Gastrocnemius medialis (tissue), 4 donors: ENCODE data around the gene DEFB128. TPM values are rescaled to one million over a fixed set of nuclear protein-coding genes. Genes with fewer than 3 reads are reported as not detected.

Experiments used
- ATAC-seq, 2 donors: fragments of 150-250 bp; one replicate each; pipeline ENCODE4 v1.9.1; 2016
- DNase-seq, 2 donors: peaks; one replicate each; pipeline ENCODE4 v3.0.0-alpha.2; 2019
- H3K27ac ChIP-seq, 4 donors: fragments of 200-600 bp; sonication (generic); 1 replicate in 1 of 4; 2 replicates in 3 of 4; pipeline ENCODE4 v1.5.1; 2016 to 2018; ENCODE audit warnings: mild to moderate bottlenecking in 2 of 4, moderate library complexity in 1 of 4
- H3K27me3 ChIP-seq, 3 donors: fragments of 200-600 bp; sonication (generic) in 2 of 3; 1 replicate in 1 of 3; 2 replicates in 2 of 3; pipeline versions ENCODE4 v1.5.1 to v1.6.0; 2016 to 2019; ENCODE audit warnings: mild to moderate bottlenecking in 1 of 3, moderate library complexity in 1 of 3
- H3K36me3 ChIP-seq, 2 donors: fragments of 200-600 bp; sonication (generic) in 1 of 2; one replicate each; pipeline ENCODE4 v1.5.1; 2017 to 2018
- H3K4me1 ChIP-seq, 2 donors: fragments of 200-600 bp; sonication (generic) in 1 of 2; one replicate each; pipeline ENCODE4 v1.5.1; 2016 to 2017; ENCODE audit warnings: mild to moderate bottlenecking in 2 of 2
- H3K4me3 ChIP-seq, 4 donors: fragments of 200-600 bp; sonication (generic) in 3 of 4; 1 replicate in 1 of 4; 2 replicates in 3 of 4; pipeline ENCODE4 v1.5.1; 2016 to 2019; ENCODE audit warnings: mild to moderate bottlenecking in 2 of 4
- H3K9me3 ChIP-seq, 3 donors: fragments of 200-600 bp; sonication (generic) in 2 of 3; 1 replicate in 1 of 3; 2 replicates in 2 of 3; pipeline ENCODE4 v1.5.1; 2016 to 2019
- POLR2A ChIP-seq, 2 donors: fragments of 450-650 bp; IDR thresholded peaks; one replicate each; pipeline ENCODE4 v1.6.1; 2017; ENCODE audit warnings: antibody characterized with exemption in 2 of 2, mild to moderate bottlenecking in 2 of 2, moderate library complexity in 2 of 2
- in situ Hi-C, 4 donors: fragments of 200-750 bp; cut with MboI; loops; one replicate each; pipeline versions ENCODE4 v1.15.0 to v1.8.0; 2017; ENCODE audit warnings: low sequenced_read_pairs in 4 of 4
- intact Hi-C: fragments of 100-400 bp; cut with DNase I; formaldehyde crosslinking; loops from one replicate; pipeline ENCODE4 v1.15.1; 2023; ENCODE audit warnings: low total_unique reads
- total RNA-seq, 4 donors: library from RNA; depleted of rRNA; stranded (reverse); fragments of >200 nt; gene quantifications; one replicate each; pipeline versions ENCODE4 v1.1.0 to v1.2.3, GENCODE V29; 2016
- TF ChIP-seq, protein P1 (sequence below), 5 experiments: fragments of 450-650 bp in 3 of 5; fragments of 200-600 bp in 2 of 5; sonication (generic) in 2 of 5; IDR thresholded peaks in 4 of 5; conservative IDR thresholded peaks in 1 of 5; 1 replicate in 4 of 5; 2 replicates in 1 of 5; pipeline ENCODE4 v1.5.1; 2016 to 2019; ENCODE audit warnings: antibody characterized with exemption in 5 of 5, mild to moderate bottlenecking in 3 of 5, moderate library complexity in 3 of 5

Gene DEFB128
- total RNA-seq = not detected

DNA sequence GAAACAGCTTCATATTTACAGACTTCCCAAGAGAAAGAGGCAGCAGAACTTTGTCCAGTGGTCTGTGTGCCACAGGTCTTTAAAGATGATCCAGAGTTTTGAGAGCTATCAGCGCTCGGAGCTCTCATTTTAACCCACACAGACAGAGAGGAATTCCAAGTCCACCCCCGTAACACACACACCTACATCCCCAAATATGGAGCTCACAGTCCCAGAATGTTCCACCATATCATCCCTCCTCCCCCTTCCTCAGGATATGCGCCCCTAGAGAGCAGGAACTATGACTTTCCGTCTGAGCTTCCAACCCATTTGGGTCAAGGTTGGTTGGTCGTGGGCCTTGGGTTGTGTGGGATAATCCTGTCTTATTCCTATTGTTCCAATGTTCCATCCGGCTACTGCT lies at the start of gene DEFB128:
TSS of gene DEFB128 (minus strand) at position 101 of the 400 bp plus-strand sequence. CDS start at position 13, 88 bp downstream.
- intact Hi-C loops = no loop called here
- Histone ChIP-seq H3K4me1 (no peaks in the 10 kb centered on the region), H3K36me3 (no peaks in the 10 kb centered on the region), H3K27ac (no peak within 1 kb of the TSS), H3K9me3 (no peaks in the 10 kb centered on the region), H3K27me3 (no peaks in the 10 kb centered on the region), H3K4me3 (no peak within 1 kb of the TSS)
- DNase-seq = no peak
- no peak for TF ChIP-seq POLR2A (IDR thresholded peaks at IDR 0.05)
- TF ChIP-seq, protein P1, sequence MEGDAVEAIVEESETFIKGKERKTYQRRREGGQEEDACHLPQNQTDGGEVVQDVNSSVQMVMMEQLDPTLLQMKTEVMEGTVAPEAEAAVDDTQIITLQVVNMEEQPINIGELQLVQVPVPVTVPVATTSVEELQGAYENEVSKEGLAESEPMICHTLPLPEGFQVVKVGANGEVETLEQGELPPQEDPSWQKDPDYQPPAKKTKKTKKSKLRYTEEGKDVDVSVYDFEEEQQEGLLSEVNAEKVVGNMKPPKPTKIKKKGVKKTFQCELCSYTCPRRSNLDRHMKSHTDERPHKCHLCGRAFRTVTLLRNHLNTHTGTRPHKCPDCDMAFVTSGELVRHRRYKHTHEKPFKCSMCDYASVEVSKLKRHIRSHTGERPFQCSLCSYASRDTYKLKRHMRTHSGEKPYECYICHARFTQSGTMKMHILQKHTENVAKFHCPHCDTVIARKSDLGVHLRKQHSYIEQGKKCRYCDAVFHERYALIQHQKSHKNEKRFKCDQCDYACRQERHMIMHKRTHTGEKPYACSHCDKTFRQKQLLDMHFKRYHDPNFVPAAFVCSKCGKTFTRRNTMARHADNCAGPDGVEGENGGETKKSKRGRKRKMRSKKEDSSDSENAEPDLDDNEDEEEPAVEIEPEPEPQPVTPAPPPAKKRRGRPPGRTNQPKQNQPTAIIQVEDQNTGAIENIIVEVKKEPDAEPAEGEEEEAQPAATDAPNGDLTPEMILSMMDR (IDR thresholded peaks at IDR 0.05 in 4 of 5, conservative IDR thresholded peaks at IDR 0.05 in 1 of 5) = no peak
- ATAC-seq = no peak
- in situ Hi-C loops = no loop called here

DNA sequence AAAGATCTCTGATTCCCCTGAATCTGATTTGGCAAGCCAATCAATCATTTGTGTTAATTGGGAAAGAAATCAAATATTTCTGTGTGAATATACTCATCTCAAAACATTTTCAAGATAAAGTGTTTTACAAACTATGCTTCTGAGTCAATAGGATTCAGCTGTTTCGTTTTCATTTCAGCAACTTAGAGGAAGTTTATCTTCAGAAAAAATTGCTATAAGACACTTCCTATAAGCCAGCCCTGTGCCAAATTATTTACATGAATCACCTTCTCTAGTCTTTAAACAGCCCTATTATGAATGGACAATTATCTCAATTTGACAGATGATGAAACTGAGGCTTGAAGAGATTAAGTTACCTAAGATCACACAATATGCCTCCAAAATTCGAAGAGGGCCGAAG lies 48.4 kb upstream of the DEFB128 start:
- intact Hi-C loops = no loop called here
- Histone ChIP-seq H3K27ac (no peak overlapping the region), H3K9me3 (no peaks in the 10 kb centered on the region), H3K4me3 (no peak overlapping the region), H3K4me1 (no peaks in the 10 kb centered on the region), H3K36me3 (no peaks in the 10 kb centered on the region), H3K27me3 (no peaks in the 10 kb centered on the region)
- ATAC-seq (no peak), DNase-seq (no peak)
- TF ChIP-seq, protein P1 (IDR thresholded peaks at IDR 0.05 in 4 of 5, conservative IDR thresholded peaks at IDR 0.05 in 1 of 5) = no peak
- TF ChIP-seq POLR2A (IDR thresholded peaks at IDR 0.05) = no peak
- in situ Hi-C loops = no loop called here

DNA sequence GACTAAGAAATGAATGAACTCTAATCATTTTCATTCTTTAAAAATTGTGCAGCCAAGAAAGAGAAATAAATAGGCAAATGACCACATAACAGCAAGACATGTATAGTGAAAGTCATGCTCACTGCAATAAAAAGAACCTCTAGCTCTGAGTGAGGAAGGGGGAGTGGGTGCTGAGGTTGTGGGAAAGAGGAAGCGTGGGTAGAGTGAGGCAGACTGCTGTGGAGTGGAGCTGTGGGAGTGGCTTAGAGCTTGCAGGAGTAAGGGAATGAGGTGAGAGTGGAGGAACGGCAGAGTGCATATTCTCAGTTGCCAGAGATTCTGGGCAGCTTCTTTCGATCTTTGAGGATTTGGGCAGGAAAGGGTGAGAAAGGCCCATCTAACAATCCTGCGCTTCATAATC lies 48.0 kb upstream of the DEFB128 start:
- no peaks in the 10 kb centered on the region for H3K27me3 ChIP-seq
- H3K4me3 ChIP-seq = no peak overlapping the region
- in situ Hi-C loops = no loop called here
- H3K36me3 ChIP-seq = no peaks in the 10 kb centered on the region
- no peak for ATAC-seq
- H3K27ac ChIP-seq = no peak overlapping the region
- TF ChIP-seq POLR2A (IDR thresholded peaks at IDR 0.05) = no peak
- TF ChIP-seq, protein P1 (IDR thresholded peaks at IDR 0.05 in 4 of 5, conservative IDR thresholded peaks at IDR 0.05 in 1 of 5) = no peak
- no peaks in the 10 kb centered on the region for H3K9me3 ChIP-seq
- no peaks in the 10 kb centered on the region for H3K4me1 ChIP-seq
- intact Hi-C loops = no loop called here
- DNase-seq = no peak

DNA sequence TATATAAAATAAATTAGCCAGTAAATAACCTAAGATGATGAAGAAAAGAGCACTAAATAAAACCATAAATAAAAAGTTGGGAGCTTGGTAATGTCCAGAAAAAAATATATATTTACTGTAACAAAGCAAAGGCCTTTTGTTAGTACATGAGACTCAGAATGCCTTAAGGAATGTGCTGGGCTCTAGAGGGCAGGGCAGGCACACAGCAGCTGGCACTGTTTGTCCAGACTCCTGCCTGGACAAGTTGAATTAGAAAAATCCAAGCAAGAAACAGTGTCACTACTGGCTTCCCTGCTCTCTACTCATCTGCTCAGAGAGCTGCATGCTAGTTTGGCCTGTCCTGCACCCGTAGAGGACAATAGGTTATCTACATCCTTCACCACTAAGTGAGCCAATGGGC lies 46.4 kb upstream of the DEFB128 start:
- DNase-seq (no peak), ATAC-seq (no peak)
- H3K9me3 ChIP-seq = no peaks in the 10 kb centered on the region
- no peaks in the 10 kb centered on the region for H3K27me3 ChIP-seq
- H3K4me3 ChIP-seq = no peak overlapping the region
- H3K27ac ChIP-seq = no peak overlapping the region
- intact Hi-C loops (no loop called here), in situ Hi-C loops (no loop called here)
- no peaks in the 10 kb centered on the region for H3K4me1 ChIP-seq
- TF ChIP-seq, protein P1 (IDR thresholded peaks at IDR 0.05 in 4 of 5, conservative IDR thresholded peaks at IDR 0.05 in 1 of 5) = no peak
- TF ChIP-seq POLR2A (IDR thresholded peaks at IDR 0.05) = no peak
- no peaks in the 10 kb centered on the region for H3K36me3 ChIP-seq

- Histone ChIP-seq H3K4me1 (no peaks in the 10 kb centered on the region), H3K36me3 (no peaks in the 10 kb centered on the region), H3K27me3 (no peaks in the 10 kb centered on the region), H3K9me3 (no peaks in the 10 kb centered on the region), H3K4me3 (no peak overlapping the region), H3K27ac (no peak overlapping the region)
- in situ Hi-C loops = no loop called here
- ATAC-seq = no peak
- TF ChIP-seq POLR2A (IDR thresholded peaks at IDR 0.05) = no peak
- TF ChIP-seq, protein P1 (IDR thresholded peaks at IDR 0.05 in 4 of 5, conservative IDR thresholded peaks at IDR 0.05 in 1 of 5) = no peak
- no peak for DNase-seq
- intact Hi-C loops = no loop called here
These were observed 38.1 kb upstream of the DEFB128 start for GRCh38 chr20:227439-228105.
